ENCODE data around the gene LGALS3BP. TPM values are rescaled to one million over a fixed set of nuclear protein-coding genes. Genes with fewer than 3 reads are reported as not detected.

Gene LGALS3BP
- total RNA-seq, 2 donors from 2014 or later = 123 to 213 TPM

DNA sequence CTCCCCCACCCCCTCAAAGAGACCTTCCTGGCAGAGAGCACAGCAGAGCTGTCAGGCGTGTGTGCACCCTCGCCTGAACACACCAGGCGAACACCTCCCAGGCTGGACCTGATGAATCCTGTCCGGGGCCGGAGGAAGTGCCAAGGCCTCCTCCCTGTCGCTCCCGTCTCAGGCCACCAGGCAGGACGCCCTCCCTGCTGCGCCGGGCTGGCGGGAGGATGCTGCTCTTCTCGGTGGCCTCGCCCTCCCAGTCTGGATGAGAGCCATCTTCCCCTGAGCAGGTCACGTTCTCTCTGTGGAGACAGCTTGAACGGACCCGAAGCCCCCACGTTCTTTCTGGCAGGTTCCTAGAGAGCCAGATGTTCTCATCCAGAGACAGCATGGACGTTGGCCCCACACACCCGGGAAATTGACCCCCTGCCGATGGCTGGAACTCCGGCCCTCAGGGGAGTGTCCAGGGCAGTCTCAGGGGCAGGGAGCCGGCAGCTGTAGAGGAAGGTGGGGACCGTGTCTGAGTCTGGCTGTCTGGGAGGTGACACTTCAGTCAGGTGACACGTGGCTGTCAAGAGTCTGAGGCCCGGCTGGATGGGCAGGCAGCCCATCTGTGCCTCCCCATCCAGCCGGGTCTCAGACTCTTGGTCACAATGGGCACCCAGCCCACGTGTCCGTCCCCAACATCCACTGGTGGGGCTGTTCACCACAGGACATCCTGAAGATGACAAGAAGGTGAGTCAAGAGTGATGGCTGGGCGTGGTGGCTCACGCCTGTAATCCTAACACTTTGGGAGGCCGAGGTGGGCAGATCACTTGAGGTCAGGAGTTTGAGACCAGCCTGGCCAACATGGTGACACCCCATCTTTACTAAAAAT, 49.6 kb downstream of the LGALS3BP start:
- no peaks in the 10 kb centered on the region for H3K27me3 ChIP-seq
- intact Hi-C loops (cut with DNase I) = no loop called here
- H3K9me3 ChIP-seq = no peaks in the 10 kb centered on the region
- DNase-seq (no peak), ATAC-seq (no peak)
- H3K4me3 ChIP-seq = no peak overlapping the region
- TF ChIP-seq CTCF (IDR thresholded peaks at IDR 0.05) (no peak), POLR2A (IDR thresholded peaks at IDR 0.05) (no peak)
- H3K36me3 ChIP-seq (replicated peaks in 1 of 2; ENCODE audit: insufficient read depth in 1 of 2, low read depth in 2 of 2) = no peaks in the 10 kb centered on the region
- H3K4me1 ChIP-seq = peaks cover 27% of the 10 kb centered on the region
- no peak overlapping the region for H3K27ac ChIP-seq
- WGBS, 2 donors = 76 to 86% methylated on average over 10 to 31 of the region's 31 CpGs

GRCh38 chr17:78925662-78926555, 53.8 kb downstream of the LGALS3BP start:
- peak in 1 of 7 experiments; percentile 3 for TF ChIP-seq CTCF (IDR thresholded peaks at IDR 0.05)
- no peak for TF ChIP-seq POLR2A (IDR thresholded peaks at IDR 0.05)
- intact Hi-C loops (cut with DNase I) = no loop called here
- Histone ChIP-seq H3K27me3 (no peaks in the 10 kb centered on the region), H3K27ac (peak overlapping the region; percentile 74 to 93 (median 88)), H3K9me3 (no peaks in the 10 kb centered on the region), H3K4me3 (no peak overlapping the region), H3K4me1 (peaks cover 36% of the 10 kb centered on the region), H3K36me3 (replicated peaks in 1 of 2; ENCODE audit: insufficient read depth in 1 of 2, low read depth in 2 of 2) (no peaks in the 10 kb centered on the region)
- ATAC-seq (peak; percentile 31), DNase-seq (peak; percentile 54 to 80 (median 66))
- WGBS, 2 donors = 38 to 57% methylated on average over 14 to 33 of the region's 33 CpGs

- Histone ChIP-seq H3K4me1 (peaks cover 43% of the 10 kb centered on the region), H3K36me3 (replicated peaks in 1 of 2; ENCODE audit: insufficient read depth in 1 of 2, low read depth in 2 of 2) (no peaks in the 10 kb centered on the region), H3K9me3 (no peaks in the 10 kb centered on the region), H3K27ac (peak within 1 kb of the TSS; percentile 74 to 93 (median 88)), H3K27me3 (no peaks in the 10 kb centered on the region), H3K4me3 (peak within 1 kb of the TSS; percentile 59 to 74)
- intact Hi-C loops (cut with DNase I) = no loop called here
- ATAC-seq (peak; percentile 64), DNase-seq (peak; percentile 85 to 91 (median 90))
- peak in 6 of 7 experiments; percentile 9 to 45 (median 20) for TF ChIP-seq CTCF (IDR thresholded peaks at IDR 0.05)
- peak; percentile 40 to 80 (median 74) for TF ChIP-seq POLR2A (IDR thresholded peaks at IDR 0.05)
- WGBS, 2 donors = 1% methylated on average over 39 of the region's 52 CpGs; no CpG with 5 or more reads in 1 of the 2 donors
Observed at GRCh38 chr17:78925234-78925633, 54.5 kb downstream of the LGALS3BP start, which contains the start of gene TIMP2. TIMP2 (minus strand) TSS chr17:78925387; CDS start chr17:78925088, 299 bp downstream.

GRCh38 chr17:78924481-78925151, 55.1 kb downstream of the LGALS3BP start:
- ATAC-seq = peak; percentile 13
- intact Hi-C loops (cut with DNase I) = no loop called here
- Histone ChIP-seq H3K9me3 (no peaks in the 10 kb centered on the region), H3K4me3 (peak overlapping the region; percentile 59 to 74), H3K27me3 (no peaks in the 10 kb centered on the region), H3K36me3 (replicated peaks in 1 of 2; ENCODE audit: insufficient read depth in 1 of 2, low read depth in 2 of 2) (no peaks in the 10 kb centered on the region), H3K27ac (peak overlapping the region; percentile 74 to 93 (median 88)), H3K4me1 (peaks cover 49% of the 10 kb centered on the region)
- WGBS, 2 donors = 0% methylated on average over 38 of the region's 64 CpGs; no CpG with 5 or more reads in 1 of the 2 donors
- DNase-seq = peak in 2 of 4 donors; percentile 34 to 41
- TF ChIP-seq CTCF (IDR thresholded peaks at IDR 0.05) (no peak), POLR2A (IDR thresholded peaks at IDR 0.05) (no peak)

Data from body of pancreas (tissue), 4 donors.